ENCODE results near the gene ENTPD2. TPM values are rescaled to one million over a fixed set of nuclear protein-coding genes. Genes with fewer than 3 reads are reported as not detected.

Gene ENTPD2
- total RNA-seq, 1 donor from 2014 or later = 5.2 TPM

DNA sequence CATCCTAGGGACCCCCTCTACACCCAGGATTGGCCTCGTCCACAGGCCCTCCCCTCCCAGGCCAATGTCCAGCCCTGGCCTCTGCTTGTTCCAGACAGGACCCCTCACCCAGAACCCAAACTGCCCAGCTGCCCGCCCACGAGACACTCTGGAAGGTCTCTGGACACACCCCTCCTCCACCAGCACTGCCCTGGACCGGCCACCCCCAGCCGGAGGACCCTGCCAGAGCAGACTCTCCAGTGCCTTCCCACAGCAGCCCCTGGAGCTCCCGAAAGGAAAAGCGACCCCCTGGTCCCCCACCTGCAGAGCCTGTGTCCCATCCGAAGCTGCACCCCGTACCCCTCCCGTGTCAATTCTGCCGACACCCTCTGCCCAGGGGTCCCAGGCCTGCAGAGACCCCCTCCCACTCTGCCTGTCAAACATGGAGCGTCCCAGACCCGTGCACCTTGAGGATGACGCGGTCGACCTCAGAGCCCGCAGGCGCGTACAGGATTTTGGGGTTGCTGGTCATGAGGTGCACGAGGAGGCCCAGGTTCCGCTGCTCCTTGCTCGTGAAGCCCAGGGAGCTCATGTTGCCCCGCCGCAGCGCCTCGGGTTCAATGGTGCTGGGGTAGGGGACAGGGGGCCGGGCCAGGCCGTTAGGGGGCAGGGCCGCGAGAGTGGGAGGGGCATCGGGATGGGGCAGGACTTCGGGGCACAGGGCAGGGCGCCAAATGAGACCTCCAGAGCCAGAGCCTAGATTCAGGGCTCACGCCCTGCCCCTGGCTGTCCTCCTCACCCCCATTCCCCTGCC lies 33.8 kb downstream of the ENTPD2 start:
- TF ChIP-seq, protein P1, sequence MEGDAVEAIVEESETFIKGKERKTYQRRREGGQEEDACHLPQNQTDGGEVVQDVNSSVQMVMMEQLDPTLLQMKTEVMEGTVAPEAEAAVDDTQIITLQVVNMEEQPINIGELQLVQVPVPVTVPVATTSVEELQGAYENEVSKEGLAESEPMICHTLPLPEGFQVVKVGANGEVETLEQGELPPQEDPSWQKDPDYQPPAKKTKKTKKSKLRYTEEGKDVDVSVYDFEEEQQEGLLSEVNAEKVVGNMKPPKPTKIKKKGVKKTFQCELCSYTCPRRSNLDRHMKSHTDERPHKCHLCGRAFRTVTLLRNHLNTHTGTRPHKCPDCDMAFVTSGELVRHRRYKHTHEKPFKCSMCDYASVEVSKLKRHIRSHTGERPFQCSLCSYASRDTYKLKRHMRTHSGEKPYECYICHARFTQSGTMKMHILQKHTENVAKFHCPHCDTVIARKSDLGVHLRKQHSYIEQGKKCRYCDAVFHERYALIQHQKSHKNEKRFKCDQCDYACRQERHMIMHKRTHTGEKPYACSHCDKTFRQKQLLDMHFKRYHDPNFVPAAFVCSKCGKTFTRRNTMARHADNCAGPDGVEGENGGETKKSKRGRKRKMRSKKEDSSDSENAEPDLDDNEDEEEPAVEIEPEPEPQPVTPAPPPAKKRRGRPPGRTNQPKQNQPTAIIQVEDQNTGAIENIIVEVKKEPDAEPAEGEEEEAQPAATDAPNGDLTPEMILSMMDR (IDR thresholded peaks at IDR 0.05; ENCODE audit: unreplicated experiment) = no peak
- Mint-ChIP-seq H3K36me3 (peaks cover 8% of the 10 kb centered on the region), H3K4me3 (no peak overlapping the region), H3K9me3 (no peaks in the 10 kb centered on the region), H3K27ac (no peak overlapping the region), H3K27me3 (ENCODE audit: low read depth) (no peaks in the 10 kb centered on the region), H3K4me1 (no peaks in the 10 kb centered on the region)
- no peak for DNase-seq (ENCODE audit: low spot score in 2 of 2, unreplicated experiment in 2 of 2)

DNA sequence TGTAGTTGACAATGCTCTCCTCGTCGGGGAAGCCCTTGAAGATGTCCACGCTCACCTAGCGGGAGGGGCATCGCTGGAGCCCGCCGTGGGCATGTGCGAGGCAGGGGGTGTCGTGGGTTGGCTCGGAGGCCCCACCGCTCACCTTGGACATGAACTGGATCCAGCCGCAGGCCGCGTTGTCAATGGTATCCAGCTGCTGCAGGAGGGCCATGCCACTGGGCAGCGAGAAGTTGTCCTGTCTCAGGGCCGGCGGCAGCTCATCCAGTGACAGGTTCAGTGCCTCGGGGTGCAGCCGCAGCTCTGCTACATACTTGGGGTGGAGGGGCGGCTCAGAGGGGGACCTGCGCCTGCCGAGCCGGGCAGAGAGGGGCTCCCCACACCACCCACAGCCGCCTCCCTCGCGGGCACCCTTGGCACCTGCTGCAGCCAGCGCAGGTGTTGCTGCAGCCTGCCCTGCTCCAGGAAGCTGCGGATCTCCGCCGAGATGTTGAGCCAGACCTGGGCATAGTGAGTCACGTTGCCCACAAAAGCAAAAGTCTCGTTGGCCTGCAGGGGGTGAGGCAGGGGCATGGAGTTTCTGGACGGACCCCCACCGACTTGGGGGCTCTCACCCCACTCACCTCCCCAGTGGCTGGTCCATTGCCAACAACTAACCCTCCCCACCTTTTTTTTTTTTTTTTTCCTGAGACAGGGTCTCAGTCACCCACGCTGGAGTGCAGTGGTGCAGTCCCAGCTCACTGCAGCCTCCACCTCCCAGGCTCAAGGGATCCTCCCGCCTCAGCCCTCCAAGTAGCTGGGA lies 34.9 kb downstream of the ENTPD2 start:
- TF ChIP-seq, protein P1 (IDR thresholded peaks at IDR 0.05; ENCODE audit: unreplicated experiment) = no peak
- no peak for DNase-seq (ENCODE audit: low spot score in 2 of 2, unreplicated experiment in 2 of 2)
- no peaks in the 10 kb centered on the region for H3K4me1 Mint-ChIP-seq
- no peak overlapping the region for H3K27ac Mint-ChIP-seq
- H3K36me3 Mint-ChIP-seq = peaks cover 10% of the 10 kb centered on the region
- H3K4me3 Mint-ChIP-seq = no peak overlapping the region
- no peaks in the 10 kb centered on the region for H3K27me3 Mint-ChIP-seq (ENCODE audit: low read depth)
- no peaks in the 10 kb centered on the region for H3K9me3 Mint-ChIP-seq

DNA sequence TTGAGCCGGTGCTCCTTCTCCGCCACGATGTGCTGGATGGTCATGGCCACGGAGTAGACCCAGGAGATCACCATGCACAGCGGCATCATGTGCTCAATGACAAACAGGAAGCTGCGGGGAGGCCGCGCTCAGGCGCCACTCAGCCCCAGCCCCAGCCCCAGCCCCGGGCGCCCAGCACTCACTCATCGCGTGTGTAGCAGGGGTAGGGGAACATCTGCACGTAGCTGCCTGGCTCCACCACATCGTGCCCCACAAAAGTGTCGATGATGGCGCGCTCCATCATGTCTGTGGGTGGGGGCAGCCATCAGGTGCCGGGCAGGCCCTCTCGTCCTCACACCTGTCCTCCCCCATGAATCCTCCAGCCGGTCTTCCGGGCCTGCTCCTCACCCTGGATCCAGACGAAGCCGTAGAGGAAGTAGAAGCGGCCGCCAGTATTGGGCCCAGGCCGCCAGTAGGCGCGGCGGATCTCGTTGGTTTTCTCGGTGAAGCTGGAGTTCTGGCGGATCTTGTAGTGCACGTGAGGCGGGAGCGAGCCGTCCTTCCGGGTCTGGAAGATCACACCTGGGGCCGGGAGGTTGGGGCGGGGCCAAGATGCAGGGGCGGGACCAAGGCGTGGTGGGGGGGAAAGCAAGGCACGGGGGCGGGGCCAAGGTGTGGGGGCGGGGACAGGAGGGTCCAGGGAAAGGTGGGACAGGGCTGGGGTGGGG lies 35.9 kb downstream of the ENTPD2 start:
- no peaks in the 10 kb centered on the region for H3K9me3 Mint-ChIP-seq
- DNase-seq (ENCODE audit: low spot score in 2 of 2, unreplicated experiment in 2 of 2) = no peak
- no peaks in the 10 kb centered on the region for H3K4me1 Mint-ChIP-seq
- no peak overlapping the region for H3K4me3 Mint-ChIP-seq
- H3K36me3 Mint-ChIP-seq = peaks cover 10% of the 10 kb centered on the region
- TF ChIP-seq, protein P1 (IDR thresholded peaks at IDR 0.05; ENCODE audit: unreplicated experiment) = no peak
- H3K27me3 Mint-ChIP-seq (ENCODE audit: low read depth) = no peaks in the 10 kb centered on the region
- no peak overlapping the region for H3K27ac Mint-ChIP-seq

GRCh38 chr9:137017071-137017470 lies 36.8 kb downstream of the ENTPD2 start:
- Mint-ChIP-seq H3K4me3 (no peak overlapping the region), H3K9me3 (no peaks in the 10 kb centered on the region), H3K36me3 (peaks cover 13% of the 10 kb centered on the region), H3K27me3 (ENCODE audit: low read depth) (no peaks in the 10 kb centered on the region), H3K4me1 (no peaks in the 10 kb centered on the region), H3K27ac (no peak overlapping the region)
- DNase-seq (ENCODE audit: low spot score in 2 of 2, unreplicated experiment in 2 of 2) = no peak
- TF ChIP-seq, protein P1 (IDR thresholded peaks at IDR 0.05; ENCODE audit: unreplicated experiment) = no peak

- Mint-ChIP-seq H3K9me3 (no peaks in the 10 kb centered on the region), H3K36me3 (peaks cover 14% of the 10 kb centered on the region), H3K27ac (no peak overlapping the region), H3K4me3 (no peak overlapping the region), H3K4me1 (no peaks in the 10 kb centered on the region), H3K27me3 (ENCODE audit: low read depth) (no peaks in the 10 kb centered on the region)
- DNase-seq (ENCODE audit: low spot score in 2 of 2, unreplicated experiment in 2 of 2) = no peak
- TF ChIP-seq, protein P1 (IDR thresholded peaks at IDR 0.05; ENCODE audit: unreplicated experiment) = no peak
Measured at GRCh38 chr9:137016436-137016835, 37.4 kb downstream of the ENTPD2 start.
